Measurements from ENCODE around the gene TMEM145. TPM values are rescaled to one million over a fixed set of nuclear protein-coding genes. Genes with fewer than 3 reads are reported as not detected.

TMEM145 gene
- total RNA-seq, 1 donor from 2014 or later: not detected

- no peak overlapping the region for H3K27ac Mint-ChIP-seq
- ATAC-seq (ENCODE audit: low read depth) (no peak), DNase-seq (no peak)
- H3K4me1 Mint-ChIP-seq: peaks cover 2% of the 10 kb centered on the region
- CTCF ChIA-PET: no interaction called here
- POLR2A ChIA-PET: no interaction called here
- no peaks in the 10 kb centered on the region for H3K27me3 Mint-ChIP-seq
- no peak for TF ChIP-seq CTCF (IDR thresholded peaks at IDR 0.05)
- no peak overlapping the region for H3K4me3 Mint-ChIP-seq
- H3K9me3 Mint-ChIP-seq: no peaks in the 10 kb centered on the region
- H3K36me3 Mint-ChIP-seq (ENCODE audit: low read depth): peaks cover 24% of the 10 kb centered on the region
- intact Hi-C loops (cut with micrococcal nuclease): no loop called here
Measured at GRCh38 chr19:42350417-42350816, 37.3 kb downstream of the TMEM145 start.

- H3K27me3 Mint-ChIP-seq: no peaks in the 10 kb centered on the region
- peaks cover 21% of the 10 kb centered on the region for H3K36me3 Mint-ChIP-seq (ENCODE audit: low read depth)
- no peak overlapping the region for H3K27ac Mint-ChIP-seq
- no peak for ATAC-seq (ENCODE audit: low read depth)
- DNase-seq: no peak
- no peak for TF ChIP-seq CTCF (IDR thresholded peaks at IDR 0.05)
- H3K4me3 Mint-ChIP-seq: no peak overlapping the region
- peaks cover 2% of the 10 kb centered on the region for H3K4me1 Mint-ChIP-seq
- POLR2A ChIA-PET: no interaction called here
- no peaks in the 10 kb centered on the region for H3K9me3 Mint-ChIP-seq
- intact Hi-C loops (cut with micrococcal nuclease): no loop called here
- CTCF ChIA-PET: no interaction called here
Measured at GRCh38 chr19:42351079-42351735, 38.1 kb downstream of the TMEM145 start.

GRCh38 chr19:42352301-42353259 lies 39.5 kb downstream of the TMEM145 start:
- POLR2A ChIA-PET: interaction anchor here (0.6 kb wide), 1 partner anchor 26 kb away, joined by 3 read pairs; no protein-coding TSS in a partner anchor
- no peak overlapping the region for H3K27ac Mint-ChIP-seq
- DNase-seq (no peak), ATAC-seq (ENCODE audit: low read depth) (peak; percentile 62)
- H3K36me3 Mint-ChIP-seq (ENCODE audit: low read depth): peaks cover 21% of the 10 kb centered on the region
- TF ChIP-seq CTCF (IDR thresholded peaks at IDR 0.05): no peak
- no peaks in the 10 kb centered on the region for H3K9me3 Mint-ChIP-seq
- CTCF ChIA-PET: no interaction called here
- no peak overlapping the region for H3K4me3 Mint-ChIP-seq
- intact Hi-C loops (cut with micrococcal nuclease): no loop called here
- H3K27me3 Mint-ChIP-seq: no peaks in the 10 kb centered on the region
- H3K4me1 Mint-ChIP-seq: peaks cover 2% of the 10 kb centered on the region

DNA sequence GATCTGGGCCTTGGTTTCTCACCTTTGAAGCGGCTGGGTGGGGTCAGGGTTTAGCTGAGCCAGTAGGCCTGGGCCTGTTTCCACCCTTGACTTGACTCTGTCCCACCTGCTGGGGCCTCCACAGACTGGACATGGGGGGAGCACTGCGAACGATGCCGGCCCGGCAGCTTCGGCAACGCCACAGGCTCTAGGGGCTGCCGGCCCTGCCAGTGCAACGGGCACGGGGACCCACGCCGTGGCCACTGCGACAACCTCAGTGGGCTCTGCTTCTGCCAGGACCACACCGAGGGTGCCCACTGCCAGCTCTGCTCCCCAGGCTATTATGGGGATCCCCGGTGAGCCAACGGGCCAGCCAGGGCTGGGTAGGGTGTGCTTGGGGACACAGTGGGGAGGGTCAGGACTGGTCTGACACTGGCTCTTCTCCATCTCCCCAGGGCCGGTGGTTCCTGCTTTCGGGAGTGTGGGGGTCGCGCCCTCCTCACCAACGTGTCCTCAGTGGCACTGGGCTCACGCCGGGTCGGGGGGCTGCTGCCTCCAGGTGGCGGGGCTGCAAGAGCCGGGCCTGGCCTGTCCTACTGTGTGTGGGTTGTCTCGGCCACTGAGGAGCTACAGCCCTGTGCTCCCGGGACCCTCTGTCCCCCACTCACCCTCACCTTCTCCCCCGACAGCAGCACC lies 40.4 kb downstream of the TMEM145 start:
- no peak for ATAC-seq (ENCODE audit: low read depth)
- H3K4me1 Mint-ChIP-seq: peaks cover 2% of the 10 kb centered on the region
- H3K4me3 Mint-ChIP-seq: no peak overlapping the region
- peaks cover 21% of the 10 kb centered on the region for H3K36me3 Mint-ChIP-seq (ENCODE audit: low read depth)
- no peak for DNase-seq
- no peak overlapping the region for H3K27ac Mint-ChIP-seq
- TF ChIP-seq CTCF (IDR thresholded peaks at IDR 0.05): no peak
- intact Hi-C loops (cut with micrococcal nuclease): no loop called here
- ChIA-PET CTCF (no interaction called here), POLR2A (no interaction called here)
- no peaks in the 10 kb centered on the region for H3K27me3 Mint-ChIP-seq
- no peaks in the 10 kb centered on the region for H3K9me3 Mint-ChIP-seq

DNA sequence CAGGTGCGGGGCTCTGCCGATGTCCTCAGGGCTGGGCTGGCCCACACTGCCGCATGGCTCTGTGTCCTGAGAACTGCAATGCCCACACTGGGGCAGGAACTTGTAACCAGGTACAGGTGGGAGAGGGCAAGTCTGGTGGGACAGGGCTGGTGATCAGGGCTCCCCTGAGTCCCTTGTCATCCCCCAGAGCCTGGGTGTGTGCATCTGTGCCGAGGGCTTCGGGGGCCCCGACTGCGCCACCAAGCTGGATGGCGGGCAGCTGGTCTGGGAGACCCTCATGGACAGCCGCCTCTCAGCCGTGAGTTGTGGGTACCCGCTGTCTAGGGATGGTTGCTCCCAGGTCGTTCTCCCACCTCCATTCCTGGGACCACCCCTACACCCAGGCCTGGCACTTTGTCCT lies 42.8 kb downstream of the TMEM145 start:
- intact Hi-C loops (cut with micrococcal nuclease): no loop called here
- no peak overlapping the region for H3K4me3 Mint-ChIP-seq
- no peak overlapping the region for H3K27ac Mint-ChIP-seq
- no peaks in the 10 kb centered on the region for H3K27me3 Mint-ChIP-seq
- H3K36me3 Mint-ChIP-seq (ENCODE audit: low read depth): peaks cover 26% of the 10 kb centered on the region
- POLR2A ChIA-PET: no interaction called here
- ATAC-seq (ENCODE audit: low read depth): no peak
- TF ChIP-seq CTCF (IDR thresholded peaks at IDR 0.05): no peak
- no peaks in the 10 kb centered on the region for H3K9me3 Mint-ChIP-seq
- H3K4me1 Mint-ChIP-seq: peaks cover 2% of the 10 kb centered on the region
- CTCF ChIA-PET: no interaction called here
- no peak for DNase-seq
